G401.6 (cell line): ENCODE measurements around the gene STK32A.

Experiments
- FAIRE-seq: peaks from 2 replicates; lab custom pipeline; 2012; peaks lifted over from hg19 to GRCh38; lab: Jason Lieb, UNC

The STK32A gene

GRCh38 chr5:147391781-147392180 is 157.0 kb downstream of the STK32A start:
- FAIRE-seq: no peak

- FAIRE-seq: no peak
Observed at GRCh38 chr5:147393874-147394672, 159.2 kb downstream of the STK32A start.

- FAIRE-seq: no peak
Observed at GRCh38 chr5:147396070-147396823, 161.4 kb downstream of the STK32A start.

- no peak for FAIRE-seq
Observed at GRCh38 chr5:147397616-147398015, 162.8 kb downstream of the STK32A start.

GRCh38 chr5:147398860-147399259 is 164.0 kb downstream of the STK32A start:
- no peak for FAIRE-seq

GRCh38 chr5:147400126-147400809 is 165.4 kb downstream of the STK32A start:
- FAIRE-seq: no peak

GRCh38 chr5:147400881-147401280 is 166.1 kb downstream of the STK32A start:
- no peak for FAIRE-seq

- no peak for FAIRE-seq
Observed at GRCh38 chr5:147403651-147404640, 169.1 kb downstream of the STK32A start.

GRCh38 chr5:147404706-147405105 is 169.9 kb downstream of the STK32A start:
- FAIRE-seq: no peak

GRCh38 chr5:147406636-147407035 is 171.8 kb downstream of the STK32A start:
- no peak for FAIRE-seq

- FAIRE-seq: no peak
Observed at GRCh38 chr5:147407094-147407681, 172.4 kb downstream of the STK32A start.

- no peak for FAIRE-seq
Observed at GRCh38 chr5:147408980-147409379, 174.2 kb downstream of the STK32A start.

GRCh38 chr5:147410496-147411358 is 175.9 kb downstream of the STK32A start:
- no peak for FAIRE-seq

- FAIRE-seq: no peak
Observed at GRCh38 chr5:147411359-147412319, 176.8 kb downstream of the STK32A start.

GRCh38 chr5:147412561-147412960 is 177.7 kb downstream of the STK32A start:
- FAIRE-seq: no peak

- FAIRE-seq: no peak
Observed at GRCh38 chr5:147413266-147413665, 178.4 kb downstream of the STK32A start.

- FAIRE-seq: no peak
Observed at GRCh38 chr5:147415651-147416050, 180.8 kb downstream of the STK32A start.

- no peak for FAIRE-seq
Observed at GRCh38 chr5:147417135-147417813, 182.4 kb downstream of the STK32A start.

- no peak for FAIRE-seq
Observed at GRCh38 chr5:147418613-147419012, 183.8 kb downstream of the STK32A start.
